ENCODE measurements around the gene FCHO1.
"Not testable (repeated sequence)": the region's sequence is repeated elsewhere in the genome, so short reads cannot be mapped to it uniquely, and the experiment has no call there.

GRCh38 chr19:17783721-17784120 lies 32.4 kb downstream of the FCHO1 start:
- TF ChIP-seq YY1 (IDR thresholded peaks at IDR 0.05; ENCODE audit: insufficient read depth, insufficient read length); ZNF274 (IDR thresholded peaks at IDR 0.05; ENCODE audit: low read depth, low read length); SUZ12 (IDR thresholded peaks at IDR 0.05; ENCODE audit: extremely low read depth, insufficient read depth, insufficient read length): not testable (repeated sequence)

Measured in NT2/D1 (cell line).